Endothelial cell of umbilical vein (primary cell): ENCODE measurements around the gene TRPC1. TPM values are rescaled to one million over a fixed set of nuclear protein-coding genes. Genes with fewer than 3 reads are reported as not detected.

Experiments
- Bru-seq: library from RNA; stranded (reverse); fragments of 400-500 nt; gene quantifications from one replicate; lab custom pipeline; 2021; lab: Mats Ljungman, UMichigan
- BruChase-seq, 2 experiments: library from RNA; stranded (reverse); fragments of 400-500 nt; gene quantifications; one replicate each; lab custom pipeline; 2021; lab: Mats Ljungman, UMichigan
- BruUV-seq: library from RNA; stranded (reverse); fragments of 400-500 nt; replicated peaks from 2 replicates; lab custom pipeline; 2021; lab: Mats Ljungman, UMichigan
- CTCF ChIA-PET: fragments of 300-600, 350-600 bp; sonication (Branson Sonifier 250); formaldehyde crosslinking; loops from one replicate; lab custom pipeline; 2021; ENCODE audit warnings: antibody characterized with exemption, inconsistent platforms; lab: Charles Lee
- POLR2A ChIA-PET: fragments of 300-600, 350-600 bp; sonication (Branson Sonifier 250); formaldehyde crosslinking; loops from one replicate; lab custom pipeline; 2021; ENCODE audit warnings: antibody characterized with exemption, inconsistent platforms; lab: Charles Lee
- DNase-seq: peaks from one replicate; pipeline ENCODE4 v3.0.0-alpha.2; 2011; ENCODE audit warnings: low read depth, low spot score
- FAIRE-seq: peaks from 2 replicates; lab custom pipeline; 2011; peaks lifted over from hg19 to GRCh38; lab: Jason Lieb, UNC
- H2AFZ ChIP-seq: 2 replicates; pipeline ENCODE4 v1.6.0; 2012; ENCODE audit warnings: low read depth, low read length, control low read depth, inconsistent platforms
- H3K27ac ChIP-seq: 2 replicates; pipeline ENCODE4 v1.5.1; 2011; ENCODE audit warnings: low read depth, mild to moderate bottlenecking, control low read depth, low read length, moderate library complexity; ENCODE audit not compliant: insufficient read depth
- H3K27me3 ChIP-seq, 2 experiments: 2 replicates each; pipeline versions ENCODE4 v1.6.0 to v1.6.1; 2011; ENCODE audit warnings: low read length in 2 of 2, mixed read lengths in 1 of 2; ENCODE audit not compliant: control insufficient read depth in 2 of 2, insufficient read depth in 2 of 2
- H3K36me3 ChIP-seq, 2 experiments: 2 replicates in 1 of 2; 3 replicates in 1 of 2; pipeline ENCODE4 v1.5.1; 2011; ENCODE audit warnings: low read length in 2 of 2, mild to moderate bottlenecking in 1 of 2, moderate library complexity in 1 of 2; ENCODE audit not compliant: control insufficient read depth in 2 of 2, insufficient read depth in 2 of 2; ENCODE audit errors: extremely low read depth in 1 of 2
- H3K4me1 ChIP-seq: 3 replicates; pipeline ENCODE4 v1.5.1; 2011; ENCODE audit warnings: mild to moderate bottlenecking, low read length; ENCODE audit not compliant: control insufficient read depth, insufficient read depth; ENCODE audit errors: extremely low read depth
- H3K4me2 ChIP-seq: 2 replicates; pipeline ENCODE4 v1.6.1; 2011; ENCODE audit warnings: low read length, control low read depth, mixed read lengths; ENCODE audit not compliant: insufficient read depth
- H3K4me3 ChIP-seq, 3 experiments: fragments of 200-600 bp in 1 of 3; sonication (generic), shearing (Covaris generic) in 1 of 3; replicated peaks in 1 of 3; 2 replicates each; pipeline ENCODE4 v1.5.1; 2011 to 2016; ENCODE audit warnings: control low read depth in 3 of 3, low read length in 3 of 3, mild to moderate bottlenecking in 2 of 3, inconsistent platforms in 1 of 3, low read depth in 1 of 3, moderate library complexity in 1 of 3; ENCODE audit not compliant: insufficient read depth in 1 of 3
- H3K79me2 ChIP-seq: 2 replicates; pipeline ENCODE4 v1.6.0; 2012; ENCODE audit warnings: low read length, inconsistent platforms; ENCODE audit not compliant: control insufficient read depth, insufficient read depth
- H3K9ac ChIP-seq: replicated peaks from 2 replicates; pipeline ENCODE3; 2011; ENCODE audit warnings: low read length, control low read depth; ENCODE audit not compliant: insufficient read depth; ENCODE audit errors: extremely low read depth
- H3K9me1 ChIP-seq: replicated peaks from 3 replicates; pipeline ENCODE4 v1.6.0; 2011; ENCODE audit warnings: mild to moderate bottlenecking, low read length; ENCODE audit not compliant: control insufficient read depth, insufficient read depth; ENCODE audit errors: extremely low read depth
- H3K9me3 ChIP-seq: replicated peaks from 2 replicates; pipeline ENCODE4 v1.5.1; 2012; ENCODE audit warnings: low read length, inconsistent platforms; ENCODE audit not compliant: control insufficient read depth, insufficient read depth
- H4K20me1 ChIP-seq: replicated peaks from 2 replicates; pipeline ENCODE3; 2011; ENCODE audit warnings: mild to moderate bottlenecking, low read length; ENCODE audit not compliant: control insufficient read depth, insufficient read depth; ENCODE audit errors: extremely low read depth
- JUN ChIP-seq: IDR thresholded peaks from 2 replicates; pipeline ENCODE4 v1.6.1; 2011; ENCODE audit warnings: borderline replicate concordance, low read depth; ENCODE audit not compliant: insufficient read length, insufficient read depth
- POLR2A ChIP-seq: IDR thresholded peaks from 2 replicates; pipeline ENCODE4 v1.6.1; 2012; ENCODE audit warnings: low read depth, mild to moderate bottlenecking, control low read depth, low read length
- POLR2AphosphoS5 ChIP-seq: IDR thresholded peaks from 2 replicates; pipeline ENCODE4 v1.6.1; 2012; ENCODE audit warnings: low read depth, mild to moderate bottlenecking, control low read depth, low read length, moderate library complexity; ENCODE audit not compliant: insufficient read depth
- dilution Hi-C: fragments of 300-500 bp; cut with MboI; formaldehyde crosslinking; loops from one replicate; pipeline ENCODE4 v1.15.0; 2019; ENCODE audit warnings: low sequenced_read_pairs; ENCODE audit not compliant: extremely low pct_ligation_motif_present
- intact Hi-C: fragments of 100-400 bp; cut with micrococcal nuclease; formaldehyde crosslinking; loops from one replicate; pipeline ENCODE4 v1.10.0; 2022
- long read RNA-seq: library from polyadenylated mRNA; stranded (forward); transcript quantifications from one replicate; pipeline ENCODE4 v2.0.0, GENCODE V29; 2021
- polyA minus RNA-seq, 3 experiments: library from RNA; depleted of rRNA, polyadenylated mRNA; stranded (reverse); fragments of >200 nt; gene quantifications; 1 replicate in 1 of 3; 2 replicates in 2 of 3; pipeline ENCODE4 v1.2.3, GENCODE V29; 2011
- polyA plus RNA-seq, 4 experiments: library from polyadenylated mRNA; depleted of rRNA in 3 of 4; stranded (reverse) in 3 of 4; unstranded in 1 of 4; fragments of >200 nt; gene quantifications; 2 replicates each; pipeline versions ENCODE4 v1.2.1 to v1.2.3, GENCODE V29; 2011 to 2012; ENCODE audit warnings: missing spikeins in 1 of 4
- total RNA-seq: library from RNA; stranded (reverse); gene quantifications from 2 replicates; pipeline ENCODE4 v1.2.3, GENCODE V29; 2021
- TF ChIP-seq, protein P1 (sequence below): IDR thresholded peaks from 2 replicates; pipeline ENCODE4 v1.6.1; 2011; ENCODE audit not compliant: insufficient read depth, insufficient read length

The TRPC1 gene
- total RNA-seq (5.6 and 5.9 TPM in 2 replicates), polyA plus RNA-seq (3.0 and 3.5 TPM in 2 replicates), polyA minus RNA-seq (12.2 and 20.5 TPM in 2 replicates), Bru-seq, nascent RNA (percentile 62 among the genes with signal in this experiment), BruChase-seq, experiment 1, labeled RNA remaining after a 6-hour chase (percentile 69 among the genes with signal in this experiment), BruChase-seq, experiment 2, labeled RNA remaining after a 2-hour chase (percentile 76 among the genes with signal in this experiment)
- polyA plus RNA-seq (2011; cell fraction: cytosol; rRNA removed): 2.2 and 2.3 TPM in 2 replicates
- 19.4 and 23.8 TPM in 2 replicates for polyA plus RNA-seq (2011; cell fraction: nucleus; rRNA removed)
- polyA plus RNA-seq (2012): 4.1 and 6.2 TPM in 2 replicates
- 5.1 TPM for polyA minus RNA-seq (2011; cell fraction: cytosol; rRNA and poly(A)+ RNA removed)
- 31.8 and 34.0 TPM in 2 replicates for polyA minus RNA-seq (2011; cell fraction: nucleus; rRNA and poly(A)+ RNA removed)
- long read RNA-seq, full-length matches to known transcripts: 5 of 12 reads
- long read RNA-seq, partial matches to known transcripts: 1 of 12 reads
- long read RNA-seq, other reads (novel, unspliced or antisense): 6 of 12 reads

DNA sequence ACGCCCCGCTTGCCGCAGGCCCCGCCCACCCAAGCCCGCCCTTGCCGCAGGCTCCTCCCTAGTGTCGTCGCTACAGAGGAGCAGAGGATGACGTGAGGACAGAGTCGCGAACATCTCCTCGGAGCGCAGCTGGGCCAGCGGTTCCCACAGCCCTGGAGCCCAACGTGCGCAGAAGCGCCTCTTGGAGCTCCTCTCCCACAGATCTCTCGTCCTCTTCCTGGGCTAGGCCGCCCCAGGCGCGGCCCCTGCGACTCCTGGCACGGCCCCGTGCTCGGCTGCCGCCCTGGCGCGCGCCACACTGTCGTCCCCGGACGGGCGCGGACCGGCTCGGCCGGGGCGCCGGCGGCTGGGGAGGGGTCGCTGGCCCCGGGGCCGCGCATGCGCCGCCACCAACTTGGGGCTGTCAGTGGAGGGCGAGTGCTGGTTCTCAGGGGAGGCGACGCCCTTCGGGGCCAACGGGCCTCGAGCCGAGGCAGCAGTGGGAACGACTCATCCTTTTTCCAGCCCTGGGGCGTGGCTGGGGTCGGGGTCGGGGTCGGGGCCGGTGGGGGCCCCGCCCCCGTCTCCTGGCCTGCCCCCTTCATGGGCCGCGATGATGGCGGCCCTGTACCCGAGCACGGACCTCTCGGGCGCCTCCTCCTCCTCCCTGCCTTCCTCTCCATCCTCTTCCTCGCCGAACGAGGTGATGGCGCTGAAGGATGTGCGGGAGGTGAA lies at the start of gene TRPC1:
Gene TRPC1, plus strand, starts transcription at position 67 of the 714 bp plus-strand sequence. Its CDS starts 526 bp downstream, at position 593.
- Histone ChIP-seq H3K9ac (peak within 1 kb of the TSS; percentile 94), H2AFZ (peak within 1 kb of the TSS; percentile 98), H3K36me3 (no peaks in the 10 kb centered on the region), H3K4me1 (peaks cover 7% of the 10 kb centered on the region), H3K27ac (peak within 1 kb of the TSS; percentile 72), H3K4me3 (peak within 1 kb of the TSS; percentile 25 to 79 (median 68)), H3K27me3 (no peaks in the 10 kb centered on the region), H3K4me2 (peak within 1 kb of the TSS; percentile 97), H3K9me1 (no peaks in the 10 kb centered on the region), H3K79me2 (no peaks in the 10 kb centered on the region), H3K9me3 (no peaks in the 10 kb centered on the region), H4K20me1 (no peaks in the 10 kb centered on the region)
- POLR2A ChIA-PET: no interaction called here
- TF ChIP-seq, protein P1, sequence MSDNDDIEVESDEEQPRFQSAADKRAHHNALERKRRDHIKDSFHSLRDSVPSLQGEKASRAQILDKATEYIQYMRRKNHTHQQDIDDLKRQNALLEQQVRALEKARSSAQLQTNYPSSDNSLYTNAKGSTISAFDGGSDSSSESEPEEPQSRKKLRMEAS: no peak
- peak; percentile 32 for TF ChIP-seq POLR2AphosphoS5
- no peak for TF ChIP-seq JUN
- TF ChIP-seq POLR2A: peak; percentile 69
- FAIRE-seq (peak; percentile 21), DNase-seq (peak; percentile 80)
- BruUV-seq: no TSS peak
- CTCF ChIA-PET: interaction anchor here (0.5 to 2.6 kb wide), 4 partner anchors 12 to 137 kb away, joined by 3 to 9 read pairs (median 5); no protein-coding TSS in a partner anchor
- dilution Hi-C loops: no loop called here
- intact Hi-C loops: loop anchor here (2.0 to 5.0 kb wide), 4 partner anchors 127 to 278 kb away; partner anchors contain the start of genes ATR, PLS1 and U2SURP
